ENCODE results near the gene WSCD1.

The WSCD1 gene

DNA sequence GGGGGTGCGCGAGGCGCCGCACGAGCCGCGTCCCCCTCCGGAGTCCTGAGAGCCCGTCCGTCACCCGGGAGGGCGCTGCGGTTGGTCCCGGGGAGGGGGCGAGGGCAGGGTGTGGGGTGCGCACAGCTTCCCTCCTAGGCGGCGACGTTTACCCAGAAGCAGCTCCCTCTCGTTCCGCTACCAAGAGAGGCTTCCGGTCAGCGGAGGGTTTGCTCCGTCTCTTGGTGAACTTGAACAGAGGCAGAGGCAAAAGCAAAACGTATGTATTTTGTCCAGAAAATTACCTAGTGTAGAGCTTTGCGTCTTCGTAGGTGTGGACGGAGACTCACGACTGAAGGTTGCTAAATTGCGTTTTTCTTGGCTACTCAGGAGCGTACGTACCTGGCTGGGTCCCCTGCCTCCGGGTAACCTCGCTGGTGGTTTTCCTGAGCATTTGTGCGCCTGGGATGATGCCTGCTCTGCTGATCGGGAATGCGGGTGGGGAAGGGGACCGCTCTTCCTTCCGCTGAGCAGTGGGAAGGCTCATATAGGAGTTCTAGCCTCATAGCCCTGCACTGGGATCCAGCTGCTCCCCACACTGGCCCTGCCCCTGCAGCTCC lies 833 bp downstream of the WSCD1 start:
- no peak overlapping the region for H3K9ac ChIP-seq
- H3K9me3 ChIP-seq (ENCODE audit: control insufficient read depth, low read length), result no peaks in the 10 kb centered on the region
- H3K4me3 ChIP-seq (ENCODE audit: low read depth, low read length), result peak overlapping the region; percentile 39
- H2AFZ ChIP-seq, result peak overlapping the region; percentile 77
- no peak for TF ChIP-seq CTCF (IDR thresholded peaks at IDR 0.05)
- peaks cover 8% of the 10 kb centered on the region for H3K4me1 ChIP-seq
- H3K36me3 ChIP-seq (ENCODE audit: control insufficient read depth, insufficient read depth, low read length), result no peaks in the 10 kb centered on the region
- peak overlapping the region; percentile 66 for H3K4me2 ChIP-seq (ENCODE audit: low read length)
- no peaks in the 10 kb centered on the region for H3K27me3 ChIP-seq (ENCODE audit: control insufficient read depth, insufficient read depth, low read length)
- no peak overlapping the region for H3K27ac ChIP-seq
- no peaks in the 10 kb centered on the region for H3K79me2 ChIP-seq

DNA sequence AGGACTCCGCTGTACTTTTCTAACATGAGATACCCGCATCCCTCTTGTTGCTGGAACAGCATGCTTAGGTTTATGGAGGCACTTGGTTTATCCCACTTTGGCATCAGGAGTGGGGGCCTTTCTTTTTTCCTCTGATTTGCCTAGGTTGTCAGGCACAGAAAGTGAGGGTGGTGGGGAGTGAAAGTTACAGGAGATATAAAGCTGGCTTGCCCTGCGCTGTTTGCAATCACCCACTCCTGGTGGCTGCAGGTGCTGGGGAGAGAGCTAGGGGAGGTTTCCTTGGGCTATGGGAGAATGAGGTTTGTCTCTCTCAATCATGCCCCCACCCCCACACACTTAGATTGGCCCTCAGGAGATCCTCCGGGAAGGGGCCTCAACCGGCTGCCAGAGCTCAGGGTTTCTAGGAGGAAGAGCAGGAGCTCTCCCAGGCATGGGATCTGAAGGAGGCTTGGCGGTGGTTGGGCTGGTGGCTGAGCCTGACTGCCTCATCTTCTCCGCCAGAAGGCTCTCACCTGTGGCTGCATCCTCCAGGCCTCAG lies 1.4 kb downstream of the WSCD1 start:
- no peaks in the 10 kb centered on the region for H3K79me2 ChIP-seq
- H3K4me2 ChIP-seq (ENCODE audit: low read length), result no peak overlapping the region
- no peak overlapping the region for H2AFZ ChIP-seq
- H3K27me3 ChIP-seq (ENCODE audit: control insufficient read depth, insufficient read depth, low read length), result no peaks in the 10 kb centered on the region
- no peak for TF ChIP-seq CTCF (IDR thresholded peaks at IDR 0.05)
- H3K27ac ChIP-seq, result no peak overlapping the region
- peak overlapping the region; percentile 39 for H3K4me3 ChIP-seq (ENCODE audit: low read depth, low read length)
- H3K9me3 ChIP-seq (ENCODE audit: control insufficient read depth, low read length), result no peaks in the 10 kb centered on the region
- no peak overlapping the region for H3K9ac ChIP-seq
- H3K36me3 ChIP-seq (ENCODE audit: control insufficient read depth, insufficient read depth, low read length), result no peaks in the 10 kb centered on the region
- H3K4me1 ChIP-seq, result peaks cover 8% of the 10 kb centered on the region

DNA sequence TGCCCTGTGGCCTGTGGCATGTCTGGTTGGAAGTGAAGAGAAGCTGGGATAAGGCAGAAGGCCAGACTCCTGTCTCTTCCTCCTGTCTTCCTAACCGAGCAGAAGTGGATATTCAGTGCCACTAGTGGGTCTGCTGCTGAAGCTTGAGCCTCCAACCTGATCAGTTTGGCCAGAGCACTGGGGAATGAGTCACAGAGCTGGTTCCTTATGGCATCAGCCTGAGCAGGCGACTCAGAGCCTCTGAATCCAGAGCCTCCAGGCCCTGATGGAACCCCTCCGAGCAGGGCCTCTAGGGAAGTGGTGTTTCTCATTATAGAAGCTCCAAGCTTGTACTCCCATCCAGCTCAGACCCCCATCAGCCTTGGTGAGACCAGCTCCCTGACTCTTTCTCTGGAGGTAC lies 2.0 kb downstream of the WSCD1 start:
- no peak overlapping the region for H3K9ac ChIP-seq
- H2AFZ ChIP-seq, result no peak overlapping the region

DNA sequence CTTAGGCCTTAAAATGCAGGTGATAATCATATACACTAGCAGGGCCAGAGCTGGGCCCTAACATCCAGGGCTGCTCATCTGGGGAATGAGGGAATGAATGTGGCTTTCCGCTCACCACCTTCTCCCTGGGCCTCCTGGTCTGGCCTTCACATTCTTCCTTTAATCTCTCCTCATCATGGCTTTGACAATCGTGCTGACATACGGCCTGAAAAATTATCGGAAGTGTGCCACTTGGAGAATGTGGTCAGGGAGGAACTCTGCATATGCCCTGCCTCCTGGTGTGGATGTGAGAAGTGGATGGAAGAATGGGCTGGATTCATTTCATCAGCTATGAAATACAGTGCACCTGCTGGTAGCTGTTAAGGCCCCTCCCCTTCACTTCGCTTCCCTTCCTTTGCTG lies 2.4 kb downstream of the WSCD1 start:
- no peak overlapping the region for H3K4me3 ChIP-seq (ENCODE audit: low read depth, low read length)
- no peak for TF ChIP-seq CTCF (IDR thresholded peaks at IDR 0.05)

More for the DNA sequence above, 2.0 kb downstream of the WSCD1 start:
- no peaks in the 10 kb centered on the region for H3K36me3 ChIP-seq (ENCODE audit: control insufficient read depth, insufficient read depth, low read length)
- no peaks in the 10 kb centered on the region for H3K9me3 ChIP-seq (ENCODE audit: control insufficient read depth, low read length)
- H3K79me2 ChIP-seq, result no peaks in the 10 kb centered on the region
- H3K27me3 ChIP-seq (ENCODE audit: control insufficient read depth, insufficient read depth, low read length), result no peaks in the 10 kb centered on the region
- no peak overlapping the region for H3K27ac ChIP-seq
- peaks cover 8% of the 10 kb centered on the region for H3K4me1 ChIP-seq
- no peak overlapping the region for H3K4me2 ChIP-seq (ENCODE audit: low read length)
- no peak for TF ChIP-seq CTCF (IDR thresholded peaks at IDR 0.05)
- H3K4me3 ChIP-seq (ENCODE audit: low read depth, low read length), result no peak overlapping the region

DNA sequence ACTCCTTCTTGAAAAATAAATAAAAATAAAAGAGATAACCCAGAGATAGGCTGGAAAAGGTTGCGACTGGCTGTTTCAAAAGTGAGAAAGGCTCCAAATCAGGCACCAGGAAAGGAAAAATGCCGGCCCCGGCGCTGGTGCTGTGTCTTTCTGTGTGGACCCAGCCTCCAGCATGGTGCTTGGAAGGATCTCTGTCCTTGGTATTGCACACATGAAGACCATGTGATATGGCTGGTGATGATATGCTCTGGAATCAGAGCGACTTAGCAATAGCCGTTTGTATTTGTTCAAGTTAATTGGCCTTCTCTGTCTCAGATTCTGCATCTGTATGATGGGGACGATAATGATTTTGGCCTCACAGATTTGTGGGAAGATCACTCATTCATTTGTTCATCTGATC lies 3.4 kb downstream of the WSCD1 start:
- no peak overlapping the region for H2AFZ ChIP-seq
- no peak overlapping the region for H3K4me3 ChIP-seq (ENCODE audit: low read depth, low read length)
- H3K27ac ChIP-seq, result no peak overlapping the region
- H3K36me3 ChIP-seq (ENCODE audit: control insufficient read depth, insufficient read depth, low read length), result no peaks in the 10 kb centered on the region
- H3K79me2 ChIP-seq, result no peaks in the 10 kb centered on the region
- peaks cover 8% of the 10 kb centered on the region for H3K4me1 ChIP-seq
- H3K9ac ChIP-seq, result no peak overlapping the region
- no peak for TF ChIP-seq CTCF (IDR thresholded peaks at IDR 0.05)
- no peaks in the 10 kb centered on the region for H3K27me3 ChIP-seq (ENCODE audit: control insufficient read depth, insufficient read depth, low read length)
- H3K4me2 ChIP-seq (ENCODE audit: low read length), result no peak overlapping the region
- H3K9me3 ChIP-seq (ENCODE audit: control insufficient read depth, low read length), result no peaks in the 10 kb centered on the region

More for the DNA sequence above, 2.4 kb downstream of the WSCD1 start:
- Histone ChIP-seq H3K27ac (no peak overlapping the region), H3K9me3 (ENCODE audit: control insufficient read depth, low read length) (no peaks in the 10 kb centered on the region), H3K36me3 (ENCODE audit: control insufficient read depth, insufficient read depth, low read length) (no peaks in the 10 kb centered on the region), H3K79me2 (no peaks in the 10 kb centered on the region), H3K9ac (no peak overlapping the region), H3K27me3 (ENCODE audit: control insufficient read depth, insufficient read depth, low read length) (no peaks in the 10 kb centered on the region), H2AFZ (no peak overlapping the region), H3K4me1 (peaks cover 8% of the 10 kb centered on the region), H3K4me2 (ENCODE audit: low read length) (no peak overlapping the region)
